ENCODE data around the gene OPCML. TPM values are rescaled to one million over a fixed set of nuclear protein-coding genes. Genes with fewer than 3 reads are reported as not detected.

Gene OPCML
- total RNA-seq, 1 donor from 2014 or later: 1.2 TPM

DNA sequence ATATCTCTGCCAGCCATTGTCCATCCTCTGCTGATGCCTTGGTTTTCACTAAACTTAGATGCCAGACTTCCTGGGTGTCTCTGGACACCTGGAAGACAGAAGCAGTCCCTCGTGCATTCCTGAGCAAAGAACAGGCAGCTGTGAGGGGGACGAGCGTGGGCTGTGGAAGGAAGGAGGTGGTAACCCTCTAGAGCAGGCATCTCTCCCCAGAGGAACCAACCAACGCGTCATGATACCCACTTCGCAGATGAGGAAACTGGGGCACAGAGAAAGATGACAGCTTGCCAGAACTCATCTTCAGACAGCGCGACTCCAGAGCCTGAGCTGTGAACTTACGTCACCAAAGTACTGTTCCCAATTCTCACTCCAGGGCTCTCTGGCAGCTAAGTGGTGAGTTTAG, 123.4 kb downstream of the OPCML start:
- H3K27ac Mint-ChIP-seq (ENCODE audit: unreplicated experiment): no peak overlapping the region
- H3K9me3 Mint-ChIP-seq: peaks cover 2% of the 10 kb centered on the region
- H3K27me3 Mint-ChIP-seq (ENCODE audit: low read depth): no peaks in the 10 kb centered on the region
- TF ChIP-seq, protein P1, sequence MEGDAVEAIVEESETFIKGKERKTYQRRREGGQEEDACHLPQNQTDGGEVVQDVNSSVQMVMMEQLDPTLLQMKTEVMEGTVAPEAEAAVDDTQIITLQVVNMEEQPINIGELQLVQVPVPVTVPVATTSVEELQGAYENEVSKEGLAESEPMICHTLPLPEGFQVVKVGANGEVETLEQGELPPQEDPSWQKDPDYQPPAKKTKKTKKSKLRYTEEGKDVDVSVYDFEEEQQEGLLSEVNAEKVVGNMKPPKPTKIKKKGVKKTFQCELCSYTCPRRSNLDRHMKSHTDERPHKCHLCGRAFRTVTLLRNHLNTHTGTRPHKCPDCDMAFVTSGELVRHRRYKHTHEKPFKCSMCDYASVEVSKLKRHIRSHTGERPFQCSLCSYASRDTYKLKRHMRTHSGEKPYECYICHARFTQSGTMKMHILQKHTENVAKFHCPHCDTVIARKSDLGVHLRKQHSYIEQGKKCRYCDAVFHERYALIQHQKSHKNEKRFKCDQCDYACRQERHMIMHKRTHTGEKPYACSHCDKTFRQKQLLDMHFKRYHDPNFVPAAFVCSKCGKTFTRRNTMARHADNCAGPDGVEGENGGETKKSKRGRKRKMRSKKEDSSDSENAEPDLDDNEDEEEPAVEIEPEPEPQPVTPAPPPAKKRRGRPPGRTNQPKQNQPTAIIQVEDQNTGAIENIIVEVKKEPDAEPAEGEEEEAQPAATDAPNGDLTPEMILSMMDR (conservative IDR thresholded peaks at IDR 0.05): no peak
- H3K4me1 Mint-ChIP-seq: peaks cover 45% of the 10 kb centered on the region
- H3K4me3 Mint-ChIP-seq: no peak overlapping the region
- no peak for DNase-seq (ENCODE audit: low read depth, low spot score)
- no peaks in the 10 kb centered on the region for H3K36me3 Mint-ChIP-seq (ENCODE audit: low read depth)

DNA sequence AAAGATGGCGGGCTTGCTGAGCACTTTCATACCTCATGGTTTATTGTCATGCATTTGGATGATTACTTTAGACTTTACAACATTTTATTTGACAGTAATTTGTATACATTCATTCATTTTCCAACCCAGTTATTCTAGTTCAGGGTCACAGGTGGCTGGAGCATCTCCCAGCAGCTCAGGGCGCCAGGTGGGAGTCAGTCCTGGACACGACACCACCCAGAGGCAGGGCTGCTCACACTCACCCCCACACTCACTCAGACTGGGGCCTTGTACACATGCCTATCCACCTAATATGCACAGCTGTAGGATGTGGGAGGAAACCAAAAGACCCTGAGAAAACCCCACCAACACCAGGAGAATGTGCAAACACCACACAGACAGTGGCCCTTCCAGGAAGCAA, 123.9 kb downstream of the OPCML start:
- Mint-ChIP-seq H3K4me1 (peaks cover 42% of the 10 kb centered on the region), H3K4me3 (no peak overlapping the region), H3K27me3 (ENCODE audit: low read depth) (no peaks in the 10 kb centered on the region), H3K9me3 (peaks cover 3% of the 10 kb centered on the region), H3K36me3 (ENCODE audit: low read depth) (no peaks in the 10 kb centered on the region), H3K27ac (ENCODE audit: unreplicated experiment) (no peak overlapping the region)
- TF ChIP-seq, protein P1 (conservative IDR thresholded peaks at IDR 0.05): no peak
- DNase-seq (ENCODE audit: low read depth, low spot score): no peak

DNA sequence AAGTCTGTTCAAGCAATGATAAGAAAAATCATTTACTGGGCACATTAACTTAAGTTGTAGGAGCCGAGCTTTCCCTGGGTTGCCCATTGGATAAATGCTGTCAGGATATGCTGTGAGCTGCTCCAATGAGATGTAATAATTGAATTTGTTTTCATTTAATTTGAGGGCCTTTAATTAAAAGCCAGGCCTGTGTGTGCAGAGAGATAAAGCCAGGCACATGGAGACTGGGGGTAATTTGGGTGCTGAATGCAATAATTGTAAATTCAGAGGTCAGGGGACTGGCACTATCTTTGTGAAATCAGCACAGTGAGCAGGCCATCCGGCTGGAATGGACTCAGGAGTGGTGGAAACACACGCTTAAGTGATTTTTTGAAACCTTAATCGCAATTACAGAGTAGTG, 125.8 kb downstream of the OPCML start:
- Mint-ChIP-seq H3K4me3 (no peak overlapping the region), H3K27me3 (ENCODE audit: low read depth) (no peaks in the 10 kb centered on the region), H3K36me3 (ENCODE audit: low read depth) (no peaks in the 10 kb centered on the region), H3K9me3 (peaks cover 3% of the 10 kb centered on the region), H3K4me1 (peaks cover 26% of the 10 kb centered on the region), H3K27ac (ENCODE audit: unreplicated experiment) (no peak overlapping the region)
- TF ChIP-seq, protein P1 (conservative IDR thresholded peaks at IDR 0.05): no peak
- DNase-seq (ENCODE audit: low read depth, low spot score): no peak

DNA sequence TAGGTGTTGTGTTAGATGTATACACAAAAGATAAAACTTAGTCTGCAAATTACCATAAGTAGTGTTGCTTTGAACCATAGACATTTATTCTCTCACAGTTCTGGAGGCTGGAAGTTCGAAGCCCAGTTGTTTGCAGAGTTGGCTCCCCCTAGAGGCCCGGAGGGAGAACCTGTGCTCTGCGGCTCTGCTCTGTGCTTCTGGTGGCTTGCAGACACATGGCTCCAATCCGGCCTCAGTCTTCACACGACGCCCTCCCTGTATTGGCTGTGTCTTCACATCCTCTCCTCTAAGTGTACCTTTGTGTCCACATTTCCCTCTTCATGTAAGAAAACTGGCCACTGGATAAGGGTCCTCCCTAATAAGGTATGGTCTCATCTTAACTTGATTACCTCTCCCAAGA, 128.4 kb downstream of the OPCML start:
- DNase-seq (ENCODE audit: low read depth, low spot score): no peak
- no peak overlapping the region for H3K4me3 Mint-ChIP-seq

DNA sequence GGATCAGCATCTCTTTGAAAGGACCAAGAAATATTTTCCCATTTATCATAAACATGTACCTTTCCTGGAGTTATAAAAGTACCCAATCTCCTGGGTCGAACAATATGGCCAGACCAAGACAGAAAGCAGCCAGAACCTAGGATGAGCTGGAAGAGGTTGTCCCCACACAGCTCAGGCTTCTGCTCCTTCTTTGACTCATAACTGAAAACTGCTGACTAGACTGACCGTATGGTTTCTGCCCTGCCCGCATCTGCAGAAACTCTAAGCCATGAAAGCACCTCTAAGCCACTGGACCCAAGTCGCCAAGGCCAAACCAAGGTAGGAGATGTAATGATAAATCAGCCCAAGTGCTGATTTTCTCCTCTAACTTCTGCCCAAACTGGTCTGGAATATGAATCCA, 129.8 kb downstream of the OPCML start:
- H3K4me1 Mint-ChIP-seq: peaks cover 28% of the 10 kb centered on the region
- no peaks in the 10 kb centered on the region for H3K27me3 Mint-ChIP-seq (ENCODE audit: low read depth)
- no peak overlapping the region for H3K4me3 Mint-ChIP-seq
- no peak for DNase-seq (ENCODE audit: low read depth, low spot score)
- H3K27ac Mint-ChIP-seq (ENCODE audit: unreplicated experiment): no peak overlapping the region
- TF ChIP-seq, protein P1 (conservative IDR thresholded peaks at IDR 0.05): no peak
- H3K36me3 Mint-ChIP-seq (ENCODE audit: low read depth): no peaks in the 10 kb centered on the region
- peaks cover 3% of the 10 kb centered on the region for H3K9me3 Mint-ChIP-seq

More for the DNA sequence above, 128.4 kb downstream of the OPCML start:
- Mint-ChIP-seq H3K27ac (ENCODE audit: unreplicated experiment) (no peak overlapping the region), H3K9me3 (peaks cover 3% of the 10 kb centered on the region), H3K27me3 (ENCODE audit: low read depth) (no peaks in the 10 kb centered on the region), H3K36me3 (ENCODE audit: low read depth) (no peaks in the 10 kb centered on the region), H3K4me1 (peaks cover 20% of the 10 kb centered on the region)
- TF ChIP-seq, protein P1 (conservative IDR thresholded peaks at IDR 0.05): peak; percentile 47

All from neural crest cell (in vitro differentiated cells).